ENCODE data around the gene F2RL1.
"Not testable (repeated sequence)": the region's sequence is repeated elsewhere in the genome, so short reads cannot be mapped to it uniquely, and the experiment has no call there.

The F2RL1 gene, protein sequence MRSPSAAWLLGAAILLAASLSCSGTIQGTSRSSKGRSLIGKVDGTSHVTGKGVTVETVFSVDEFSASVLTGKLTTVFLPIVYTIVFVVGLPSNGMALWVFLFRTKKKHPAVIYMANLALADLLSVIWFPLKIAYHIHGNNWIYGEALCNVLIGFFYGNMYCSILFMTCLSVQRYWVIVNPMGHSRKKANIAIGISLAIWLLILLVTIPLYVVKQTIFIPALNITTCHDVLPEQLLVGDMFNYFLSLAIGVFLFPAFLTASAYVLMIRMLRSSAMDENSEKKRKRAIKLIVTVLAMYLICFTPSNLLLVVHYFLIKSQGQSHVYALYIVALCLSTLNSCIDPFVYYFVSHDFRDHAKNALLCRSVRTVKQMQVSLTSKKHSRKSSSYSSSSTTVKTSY

DNA sequence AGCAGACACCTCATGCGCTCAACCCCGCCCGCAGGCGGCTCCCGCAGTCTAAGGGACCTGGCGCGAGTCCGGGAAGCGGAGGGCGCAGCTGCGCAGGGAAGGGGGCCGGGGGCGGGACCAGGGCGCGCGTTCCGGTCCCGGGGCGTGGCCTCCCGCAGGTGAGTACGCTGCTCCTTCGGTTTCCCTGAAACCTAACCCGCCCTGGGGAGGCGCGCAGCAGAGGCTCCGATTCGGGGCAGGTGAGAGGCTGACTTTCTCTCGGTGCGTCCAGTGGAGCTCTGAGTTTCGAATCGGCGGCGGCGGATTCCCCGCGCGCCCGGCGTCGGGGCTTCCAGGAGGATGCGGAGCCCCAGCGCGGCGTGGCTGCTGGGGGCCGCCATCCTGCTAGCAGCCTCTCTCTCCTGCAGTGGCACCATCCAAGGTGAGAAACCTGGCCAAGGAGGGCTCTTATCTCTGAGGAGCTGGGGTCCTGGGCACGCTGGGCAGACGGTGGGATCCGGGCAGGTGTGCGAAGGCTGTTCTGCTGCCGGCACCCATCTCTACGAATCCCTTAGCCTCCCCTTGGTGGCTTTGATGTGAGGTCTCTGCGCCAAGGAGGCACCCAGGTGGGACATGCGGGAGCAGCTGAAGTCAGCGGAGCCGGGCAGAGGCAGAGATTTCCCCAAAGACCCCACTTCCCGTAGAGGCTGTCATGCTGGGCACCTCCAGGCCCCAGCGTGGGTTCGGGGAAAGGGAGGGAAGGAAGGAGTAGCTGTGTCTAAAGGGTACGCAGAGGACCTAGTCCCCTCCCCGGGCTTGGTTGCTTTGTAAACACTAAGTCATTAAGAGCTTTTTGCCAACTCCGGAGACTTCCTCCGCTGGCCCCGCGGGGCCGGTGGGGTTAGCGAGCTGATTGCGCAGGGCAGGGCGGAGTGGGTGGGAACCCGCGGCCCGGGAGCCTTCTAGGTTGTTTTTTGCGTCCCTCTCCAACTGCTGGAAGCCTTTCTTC, at the start of gene F2RL1:
Gene F2RL1 (plus strand): TSS at position 187 of the 988 bp plus-strand sequence. CDS start 153 bp downstream, at position 340.
- DNase-seq (ENCODE audit: extremely low read depth in 1 of 2, low read depth in 1 of 2): peak; percentile 2 to 20

DNA sequence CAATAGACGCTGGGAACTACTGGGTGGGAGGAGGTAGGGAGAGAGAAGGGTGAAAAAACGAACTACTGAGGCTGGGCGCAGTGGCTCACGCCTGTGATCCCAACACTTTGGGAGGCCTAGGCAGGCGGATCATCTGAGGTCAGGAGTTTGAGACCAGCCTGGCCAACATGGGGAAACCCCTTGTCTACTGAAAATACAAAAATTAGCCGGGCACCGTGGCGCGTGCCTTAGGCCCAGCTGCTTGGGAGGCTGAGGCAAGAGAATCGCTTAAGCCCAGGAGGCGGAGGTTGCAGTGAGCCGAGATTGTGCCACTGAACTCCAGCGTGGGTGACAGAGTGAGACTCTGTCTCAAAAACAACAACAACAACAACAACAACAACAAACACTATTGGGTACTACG, 47.8 kb upstream of the F2RL1 start:
- DNase-seq (ENCODE audit: extremely low read depth in 1 of 2, low read depth in 1 of 2): not testable (repeated sequence)

DNA sequence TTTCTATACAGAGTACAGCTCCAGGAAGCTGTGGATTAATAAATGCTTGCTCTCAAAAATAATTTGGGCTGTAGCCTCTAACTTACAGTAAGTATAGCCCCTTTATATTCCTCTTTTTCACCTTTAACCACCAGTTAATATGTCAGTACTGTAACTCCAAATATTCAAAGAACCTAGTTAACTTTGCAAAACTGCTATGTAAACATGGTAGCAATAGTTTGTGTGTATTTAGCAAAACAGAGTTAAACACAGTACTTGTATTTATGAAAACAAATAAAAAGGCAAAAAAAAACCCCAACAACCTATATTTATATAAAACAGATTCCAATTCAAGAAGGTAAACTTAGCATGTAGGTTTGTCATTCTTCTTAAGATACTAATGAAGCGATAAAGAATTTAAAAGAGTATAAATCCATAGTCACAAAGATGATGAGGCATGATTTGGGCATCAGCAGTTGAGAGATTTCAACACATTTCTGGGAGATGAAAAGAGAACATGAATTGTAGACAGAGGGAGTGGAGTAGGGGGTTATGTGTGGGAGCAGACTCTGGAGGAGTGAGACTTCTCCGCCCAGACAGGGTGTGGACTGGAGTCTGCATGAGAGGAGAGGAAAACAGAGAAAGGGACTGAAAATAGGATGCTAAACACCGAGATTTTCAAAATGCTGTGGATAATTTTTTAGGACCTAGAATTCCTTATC, 47.0 kb upstream of the F2RL1 start:
- DNase-seq (ENCODE audit: extremely low read depth in 1 of 2, low read depth in 1 of 2): no peak

DNA sequence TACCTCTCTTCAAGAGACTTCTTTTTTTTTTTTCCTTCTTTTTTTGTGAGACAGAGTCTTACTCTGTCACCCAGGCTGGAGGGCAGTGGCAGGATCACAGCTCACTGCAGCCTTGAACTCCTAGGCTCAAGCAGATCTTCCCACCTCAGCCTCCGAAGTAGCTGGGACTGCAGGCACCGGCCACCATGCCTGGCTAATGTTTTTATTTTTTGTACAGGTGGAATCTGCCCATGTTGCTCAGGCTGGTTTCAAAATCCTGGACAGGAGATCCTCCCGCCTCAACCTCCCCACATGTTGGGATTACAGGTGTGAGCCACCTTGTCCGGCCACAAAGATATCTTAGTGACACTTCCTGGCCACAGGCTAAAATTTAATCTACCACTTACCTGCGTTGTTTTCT, 42.9 kb upstream of the F2RL1 start:
- no peak for DNase-seq (ENCODE audit: extremely low read depth in 1 of 2, low read depth in 1 of 2)

DNA sequence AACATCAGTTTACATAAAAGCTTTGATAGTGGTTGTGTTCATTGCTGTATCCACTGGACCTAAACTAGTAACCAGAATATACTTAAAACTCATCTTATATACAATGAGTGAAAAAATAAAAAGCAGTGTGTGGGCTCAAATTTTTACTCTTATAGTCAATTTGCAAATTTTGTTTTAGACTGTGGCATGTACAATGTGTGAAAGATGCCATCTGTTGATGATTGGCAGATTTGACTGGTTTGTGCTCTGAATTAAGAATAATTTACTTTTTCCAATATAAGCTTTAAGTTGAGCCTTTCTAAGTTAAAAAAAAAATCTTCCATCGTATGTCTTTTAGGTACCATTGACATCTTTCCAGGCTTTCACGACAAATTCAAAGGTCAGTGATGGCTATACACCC, 42.4 kb upstream of the F2RL1 start:
- DNase-seq (ENCODE audit: extremely low read depth in 1 of 2, low read depth in 1 of 2): no peak

DNA sequence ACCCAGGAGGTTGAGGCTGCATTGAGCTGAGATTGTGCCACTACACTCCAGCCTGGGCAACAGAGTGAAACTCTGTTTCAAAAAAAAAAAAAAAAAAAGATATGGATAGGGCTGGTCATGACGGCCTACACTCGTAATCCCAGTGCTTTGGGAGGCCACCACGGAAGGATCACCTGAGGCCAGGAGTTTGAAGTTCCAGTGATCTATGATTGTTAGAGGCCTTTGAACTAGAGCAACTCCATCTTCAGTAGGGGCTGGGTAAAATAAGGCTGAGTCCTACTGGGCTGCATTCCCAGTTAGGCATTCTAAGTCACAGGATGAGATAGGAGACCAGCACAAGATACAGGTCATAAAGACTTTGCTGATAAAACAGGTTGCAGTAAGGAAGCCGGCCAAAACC, 38.2 kb upstream of the F2RL1 start:
- not testable (repeated sequence) for DNase-seq (ENCODE audit: extremely low read depth in 1 of 2, low read depth in 1 of 2)

DNA sequence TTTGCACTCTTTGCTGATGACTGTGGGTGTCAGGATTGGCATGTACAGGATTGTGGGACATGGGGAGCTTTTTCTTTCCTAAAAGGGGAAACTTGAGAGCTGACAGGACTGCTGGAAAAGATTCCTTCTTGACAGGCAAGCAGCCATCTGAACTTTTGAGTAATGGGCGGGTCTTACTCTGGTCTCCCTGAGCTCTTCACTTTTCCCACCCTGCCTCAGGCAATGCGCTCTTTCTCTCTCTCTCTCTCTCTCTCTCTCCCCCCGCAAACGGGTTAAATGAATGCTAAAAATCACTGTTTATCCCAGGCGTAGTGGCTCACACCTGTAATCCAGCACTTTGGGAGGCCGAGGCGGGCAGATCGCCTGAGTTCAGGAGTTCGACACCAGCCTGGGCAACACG, 37.1 kb upstream of the F2RL1 start:
- DNase-seq (ENCODE audit: extremely low read depth in 1 of 2, low read depth in 1 of 2): no peak

DNA sequence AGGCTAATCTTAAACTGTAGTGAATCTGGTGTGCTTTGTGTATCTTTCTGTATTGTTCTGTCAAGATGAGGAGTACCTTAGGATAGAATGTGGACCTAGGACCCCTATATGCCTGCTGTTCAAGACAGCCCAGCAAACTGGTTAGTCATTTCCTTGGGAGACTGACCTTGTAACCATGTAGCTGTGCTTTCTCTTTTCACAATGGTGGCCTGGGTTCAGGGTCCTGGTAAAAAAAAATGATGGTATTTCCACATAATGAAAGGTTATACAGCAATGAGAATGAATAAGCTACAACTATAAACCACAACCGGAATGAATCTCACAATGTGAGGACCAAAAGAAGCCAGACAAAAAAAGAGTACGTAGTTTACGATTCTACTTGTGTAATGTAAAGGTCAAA, 36.4 kb upstream of the F2RL1 start:
- no peak for DNase-seq (ENCODE audit: extremely low read depth in 1 of 2, low read depth in 1 of 2)

DNA sequence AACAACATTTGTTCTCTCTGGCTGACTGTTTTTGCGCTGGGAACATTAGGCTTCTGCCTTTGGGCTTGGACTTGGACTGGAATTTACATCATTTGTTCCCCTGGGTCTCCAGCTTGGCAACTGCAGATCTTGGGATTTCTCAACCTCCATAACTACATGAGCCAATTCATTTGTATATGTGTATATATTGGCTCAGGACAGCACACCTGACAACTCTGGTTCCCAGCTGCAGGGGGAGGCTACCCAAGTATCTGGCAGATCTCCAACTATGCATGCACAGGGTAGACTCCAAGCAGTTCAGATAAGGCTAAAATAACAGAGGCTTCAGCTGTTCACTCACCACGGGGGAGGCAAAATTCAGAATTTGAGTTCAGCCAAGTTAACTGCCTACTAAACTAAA, 31.6 kb upstream of the F2RL1 start:
- no peak for DNase-seq (ENCODE audit: extremely low read depth in 1 of 2, low read depth in 1 of 2)

DNA sequence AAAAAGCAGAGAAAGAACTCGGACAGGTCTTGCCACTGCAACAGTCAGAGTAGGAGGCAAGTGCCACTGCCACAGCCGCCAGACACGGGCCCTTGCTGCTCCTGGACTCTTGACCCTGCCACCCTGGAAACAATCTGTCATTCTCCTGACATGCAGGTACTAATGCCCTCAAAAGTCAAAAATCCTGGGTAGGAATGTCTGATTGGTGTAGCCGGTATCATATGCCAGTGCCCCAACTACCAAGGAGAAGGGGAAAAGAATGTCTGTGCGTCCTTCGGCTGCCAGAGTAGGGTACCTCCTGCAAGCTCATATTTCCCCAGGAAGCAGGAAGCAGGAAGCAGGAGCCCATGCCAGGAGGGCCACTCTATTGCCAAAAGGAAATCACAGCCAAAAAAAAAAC, 30.5 kb upstream of the F2RL1 start:
- DNase-seq (ENCODE audit: extremely low read depth in 1 of 2, low read depth in 1 of 2): no peak

DNA sequence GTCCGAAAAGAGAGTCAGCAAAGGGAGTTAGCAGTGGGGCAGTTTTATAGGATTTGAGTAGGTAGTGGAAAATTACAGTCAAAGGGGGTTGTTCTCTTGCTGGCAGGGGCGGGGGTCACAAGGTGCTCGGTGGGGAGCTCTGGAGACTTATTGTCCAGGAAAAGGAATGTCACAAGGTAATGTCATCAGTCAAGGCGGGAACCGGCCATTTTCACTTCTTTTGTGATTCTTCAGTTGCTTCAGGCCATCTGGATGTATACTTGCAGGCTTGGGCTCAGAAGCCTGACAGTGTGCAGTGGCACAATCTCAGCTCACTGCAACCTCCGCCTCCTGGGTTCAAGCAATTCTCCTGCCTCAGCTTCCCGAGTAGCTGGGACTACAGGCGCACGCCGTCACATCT, 29.6 kb upstream of the F2RL1 start:
- DNase-seq (ENCODE audit: extremely low read depth in 1 of 2, low read depth in 1 of 2): not testable (repeated sequence)

DNA sequence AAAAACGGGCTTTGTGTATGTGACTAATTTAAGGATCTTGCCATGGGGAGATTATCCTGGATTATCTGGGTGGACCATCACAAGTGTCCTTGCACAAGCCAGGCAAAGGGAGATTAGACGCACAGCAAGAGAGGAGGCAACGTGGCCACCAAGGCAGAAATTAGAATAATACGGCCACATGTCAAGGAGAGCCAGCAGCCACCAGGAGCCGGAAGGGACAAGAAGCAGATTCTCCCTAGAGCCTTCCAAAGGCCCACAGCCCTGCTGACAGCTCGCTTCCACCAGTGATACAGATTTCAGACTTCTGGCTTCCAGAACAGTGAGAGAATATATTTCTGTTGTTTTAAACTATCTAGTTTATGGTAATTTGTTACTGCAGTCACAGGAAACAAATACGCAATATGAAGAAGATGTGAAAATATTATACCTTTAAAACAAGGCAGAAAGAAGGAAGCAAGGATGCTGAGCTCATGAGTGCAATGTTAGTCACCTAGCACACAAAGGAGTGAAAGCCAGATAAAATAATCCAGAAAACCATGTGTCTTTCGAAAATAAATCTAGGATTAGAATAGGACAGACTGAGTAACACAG, 28.7 kb upstream of the F2RL1 start:
- DNase-seq (ENCODE audit: extremely low read depth in 1 of 2, low read depth in 1 of 2): no peak

DNA sequence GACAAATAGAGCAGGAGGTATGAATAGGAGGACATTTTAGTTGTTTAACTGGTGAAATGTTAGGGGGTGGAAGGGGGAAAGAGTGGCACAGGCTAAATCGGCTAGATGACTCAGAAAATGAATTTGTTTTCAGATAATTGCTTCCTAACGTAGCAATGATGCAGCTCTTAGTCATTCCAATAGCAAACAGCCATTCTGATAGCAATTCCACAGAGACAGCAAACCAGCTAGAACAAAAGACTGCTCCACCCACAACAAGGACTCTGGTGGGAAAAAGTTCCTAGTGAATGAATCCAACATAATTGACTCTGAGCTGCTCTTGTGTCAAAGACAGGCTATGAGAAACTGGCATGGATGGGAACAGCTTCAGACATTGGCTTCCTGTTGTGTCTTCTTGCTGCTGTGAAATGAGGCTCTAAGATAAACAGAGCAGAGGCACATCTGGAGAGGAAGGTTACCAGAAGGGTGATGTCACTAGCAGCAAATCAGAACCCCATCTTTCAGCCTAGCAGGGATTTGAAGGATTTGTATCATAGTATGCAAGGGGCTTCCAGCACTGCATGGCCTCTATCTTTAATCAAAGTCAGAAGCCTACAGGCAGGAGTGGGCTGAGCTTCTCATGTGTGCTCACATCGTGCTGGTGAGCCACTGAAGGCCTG, 28.1 kb upstream of the F2RL1 start:
- no peak for DNase-seq (ENCODE audit: extremely low read depth in 1 of 2, low read depth in 1 of 2)

DNA sequence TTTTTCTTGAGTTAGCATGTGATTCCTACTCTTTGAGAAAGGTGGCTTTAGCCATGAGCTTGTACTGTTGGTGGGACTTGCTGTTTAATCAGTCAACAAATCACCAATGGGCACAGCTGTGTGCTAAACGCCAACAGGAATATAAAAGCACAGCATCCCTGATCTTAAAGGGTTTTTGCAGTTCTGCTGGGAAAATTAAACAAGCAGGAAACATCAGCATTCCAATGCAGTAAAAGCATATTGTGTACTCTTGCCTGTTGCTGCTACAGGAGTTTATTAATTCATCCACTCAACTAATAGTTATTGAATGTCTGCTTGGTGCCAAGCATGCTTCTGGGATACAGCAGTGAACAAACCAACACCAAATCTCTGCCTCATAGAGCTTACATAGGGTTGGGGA, 27.4 kb upstream of the F2RL1 start:
- no peak for DNase-seq (ENCODE audit: extremely low read depth in 1 of 2, low read depth in 1 of 2)

DNA sequence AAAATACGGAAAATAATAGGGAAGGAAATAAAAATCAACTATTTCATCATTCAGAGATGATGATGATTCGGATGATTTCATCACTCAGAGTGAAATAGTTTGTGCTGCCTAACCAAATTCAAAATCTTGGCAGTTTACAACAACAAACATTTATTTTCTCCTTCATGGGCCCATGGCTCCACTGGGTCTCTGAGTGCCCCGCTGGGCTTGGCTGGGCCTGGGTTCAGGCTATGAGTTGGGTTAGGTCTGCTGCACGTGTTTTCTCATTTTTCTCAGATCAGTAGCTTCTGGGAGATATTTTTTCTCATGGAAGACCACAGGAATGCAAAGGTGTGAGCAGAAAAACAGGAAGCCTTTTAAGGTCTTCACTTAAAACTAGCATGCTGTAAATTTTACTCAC, 24.0 kb upstream of the F2RL1 start:
- no peak for DNase-seq (ENCODE audit: extremely low read depth in 1 of 2, low read depth in 1 of 2)

DNA sequence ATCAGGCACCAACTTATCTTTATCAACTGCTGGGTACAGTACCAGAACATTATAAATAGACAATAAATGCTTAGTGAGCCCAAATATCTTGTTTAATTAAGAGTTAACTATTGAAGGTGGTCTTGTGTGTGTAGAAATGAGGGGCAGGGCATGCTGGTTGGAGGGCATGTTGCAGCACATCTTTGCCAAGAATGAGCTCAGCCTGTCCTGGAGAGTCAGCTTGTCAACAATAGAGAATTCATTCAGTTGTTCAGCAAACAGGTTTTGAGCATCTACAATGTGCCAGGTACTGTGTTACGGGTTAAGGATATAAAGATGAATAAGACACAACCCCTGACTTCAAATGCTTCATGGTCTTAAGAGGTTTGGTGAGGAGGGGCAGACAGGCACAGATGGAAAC, 19.2 kb upstream of the F2RL1 start:
- DNase-seq (ENCODE audit: extremely low read depth in 1 of 2, low read depth in 1 of 2): no peak

DNA sequence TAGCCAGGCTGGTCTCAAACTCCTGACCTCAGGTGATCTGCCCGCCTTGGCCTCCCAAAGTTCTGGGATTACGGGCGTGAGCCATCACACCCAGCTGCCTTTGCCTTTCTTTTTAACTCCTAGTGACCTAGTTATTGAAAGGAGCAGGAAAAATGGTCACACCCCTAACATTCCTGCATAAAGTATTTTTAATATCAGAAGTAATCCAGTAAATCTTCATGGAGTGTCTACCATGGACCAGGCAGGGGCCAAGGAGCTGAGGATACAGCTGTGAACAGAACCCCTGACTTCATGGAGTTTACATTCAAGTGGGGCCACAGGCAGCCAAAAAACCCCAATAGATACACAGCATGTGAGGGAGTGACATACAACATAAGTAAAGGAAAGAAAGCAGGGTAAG, 18.3 kb upstream of the F2RL1 start:
- no peak for DNase-seq (ENCODE audit: extremely low read depth in 1 of 2, low read depth in 1 of 2)

DNA sequence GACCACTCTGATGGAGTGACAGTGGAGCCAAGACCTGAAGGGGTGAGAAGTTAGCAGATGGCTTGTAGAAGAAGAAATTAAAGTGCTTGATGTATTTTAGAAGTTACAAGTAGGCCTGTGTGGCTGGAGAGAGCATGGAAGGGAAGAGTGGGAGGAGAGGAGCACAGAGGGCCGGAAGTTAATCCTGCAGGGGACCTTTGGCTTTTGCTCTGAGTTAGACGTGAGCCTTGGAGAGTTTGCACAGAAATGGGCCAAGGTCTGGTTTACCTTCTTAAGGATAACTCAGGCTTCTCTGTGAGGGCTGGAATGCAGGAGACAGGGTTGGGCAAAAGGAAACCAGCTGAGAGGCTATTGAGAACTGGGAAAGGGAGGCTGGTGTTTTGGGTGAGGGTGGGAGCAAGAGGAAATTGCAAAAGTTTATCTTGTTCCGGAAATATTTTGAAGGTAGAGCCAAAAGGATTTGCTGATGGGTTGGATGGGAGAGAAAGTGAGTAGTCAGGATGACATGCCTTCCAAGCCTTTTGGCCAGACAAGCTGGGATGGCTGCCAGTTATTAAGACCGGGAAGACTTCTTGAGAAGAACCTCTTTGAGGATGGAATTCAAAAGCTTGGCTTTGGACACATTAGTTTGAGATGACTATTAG, 17.5 kb upstream of the F2RL1 start:
- no peak for DNase-seq (ENCODE audit: extremely low read depth in 1 of 2, low read depth in 1 of 2)

DNA sequence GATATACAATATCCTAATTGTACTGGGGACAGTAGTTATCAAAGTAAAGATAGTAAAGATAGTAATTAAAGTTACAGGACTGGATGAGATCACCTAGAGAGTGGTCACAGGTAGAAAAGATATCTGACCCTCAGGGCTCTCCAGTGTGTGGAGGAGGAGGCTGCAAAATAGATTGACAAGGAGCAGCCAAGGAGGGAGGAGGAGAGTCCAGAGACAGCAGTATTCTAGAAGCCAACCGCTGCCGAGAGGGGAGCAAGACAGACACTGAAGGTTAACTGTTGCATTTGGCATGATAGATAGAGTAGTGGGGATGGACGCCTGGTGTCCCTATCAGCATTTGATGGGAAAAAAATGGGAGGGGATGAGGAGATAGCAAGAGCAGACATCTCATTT, 17.0 kb upstream of the F2RL1 start:
- no peak for DNase-seq (ENCODE audit: extremely low read depth in 1 of 2, low read depth in 1 of 2)

DNA sequence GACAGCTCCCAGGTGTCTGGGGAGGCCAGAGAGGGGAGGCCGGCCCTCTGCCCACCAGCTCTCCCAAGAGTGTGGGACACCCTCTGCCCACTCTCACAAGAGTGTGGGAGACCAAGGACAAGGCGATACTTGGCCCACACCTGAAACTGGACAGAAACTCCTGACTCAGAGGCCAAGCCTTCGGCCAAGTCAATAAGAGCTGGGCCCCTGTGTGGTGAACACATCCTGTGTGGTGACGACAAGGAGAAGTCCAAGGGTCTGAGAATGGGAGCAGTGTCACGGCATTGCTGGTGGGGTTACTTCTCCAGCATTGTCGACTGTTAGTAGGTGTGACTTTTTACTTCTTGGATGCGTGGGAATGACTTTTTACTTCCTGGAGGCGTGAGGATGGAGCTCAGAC, 14.6 kb upstream of the F2RL1 start:
- DNase-seq (ENCODE audit: extremely low read depth in 1 of 2, low read depth in 1 of 2): no peak
